Tibial nerve (tissue), 4 donors: ENCODE measurements around the gene KXD1.

Experiments
- EP300 ChIP-seq, 2 donors: sonication (generic); formaldehyde crosslinking; IDR thresholded peaks; one replicate each; pipeline ENCODE4 v1.6.1; 2017; ENCODE audit warnings: antibody characterized with exemption in 2 of 2, mild to moderate bottlenecking in 1 of 2
- TF ChIP-seq, protein P1 (sequence below), 5 experiments: fragments of 200-600 bp in 3 of 5; fragments of 450-650 bp in 2 of 5; sonication (generic) in 3 of 5; IDR thresholded peaks; one replicate each; pipeline ENCODE4 v1.5.1; 2016 to 2019; ENCODE audit warnings: antibody characterized with exemption in 5 of 5, mild to moderate bottlenecking in 3 of 5, moderate library complexity in 2 of 5

DNA sequence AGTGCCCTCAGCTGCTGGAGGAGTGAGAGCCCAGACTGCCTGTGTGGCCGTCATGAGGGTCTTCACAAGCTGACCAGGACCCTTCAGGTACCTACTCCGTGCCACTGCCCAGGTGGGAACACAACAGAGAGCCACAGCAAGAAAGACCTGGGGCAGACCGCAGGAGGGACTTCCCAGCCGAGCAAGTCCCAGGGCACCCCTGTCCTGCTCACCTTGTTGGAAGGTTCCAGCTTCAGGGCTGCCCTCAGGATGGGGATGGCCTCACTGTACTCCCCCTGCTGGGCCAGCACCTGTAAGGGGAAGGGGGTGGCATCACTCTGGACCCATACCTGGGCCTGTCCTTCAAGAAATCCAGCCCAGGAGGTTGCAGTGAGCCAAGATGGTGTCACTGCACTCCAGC is 24.6 kb upstream of the KXD1 start:
- TF ChIP-seq, protein P1, sequence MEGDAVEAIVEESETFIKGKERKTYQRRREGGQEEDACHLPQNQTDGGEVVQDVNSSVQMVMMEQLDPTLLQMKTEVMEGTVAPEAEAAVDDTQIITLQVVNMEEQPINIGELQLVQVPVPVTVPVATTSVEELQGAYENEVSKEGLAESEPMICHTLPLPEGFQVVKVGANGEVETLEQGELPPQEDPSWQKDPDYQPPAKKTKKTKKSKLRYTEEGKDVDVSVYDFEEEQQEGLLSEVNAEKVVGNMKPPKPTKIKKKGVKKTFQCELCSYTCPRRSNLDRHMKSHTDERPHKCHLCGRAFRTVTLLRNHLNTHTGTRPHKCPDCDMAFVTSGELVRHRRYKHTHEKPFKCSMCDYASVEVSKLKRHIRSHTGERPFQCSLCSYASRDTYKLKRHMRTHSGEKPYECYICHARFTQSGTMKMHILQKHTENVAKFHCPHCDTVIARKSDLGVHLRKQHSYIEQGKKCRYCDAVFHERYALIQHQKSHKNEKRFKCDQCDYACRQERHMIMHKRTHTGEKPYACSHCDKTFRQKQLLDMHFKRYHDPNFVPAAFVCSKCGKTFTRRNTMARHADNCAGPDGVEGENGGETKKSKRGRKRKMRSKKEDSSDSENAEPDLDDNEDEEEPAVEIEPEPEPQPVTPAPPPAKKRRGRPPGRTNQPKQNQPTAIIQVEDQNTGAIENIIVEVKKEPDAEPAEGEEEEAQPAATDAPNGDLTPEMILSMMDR (IDR thresholded peaks at IDR 0.05) = no peak
- TF ChIP-seq EP300 (IDR thresholded peaks at IDR 0.05) = no peak
